ENCODE data around the gene AUTS2.

GRCh38 chr7:69703099-69703498, 104.8 kb downstream of the AUTS2 start:
- TF ChIP-seq CTCF (conservative IDR thresholded peaks at IDR 0.05; ENCODE audit: low read depth, low read length) (no peak), EZH2 (IDR thresholded peaks at IDR 0.05; ENCODE audit: borderline replicate concordance, low read depth, low read length, poor library complexity, severe bottlenecking) (no peak)

Data from A673 (cell line).